GM12878 (cell line): ENCODE results near the gene CTIF. TPM values are rescaled to one million over a fixed set of nuclear protein-coding genes. Genes with fewer than 3 reads are reported as not detected.

Experiments used
- RUNX3 ChIP-seq: IDR thresholded peaks from 2 replicates; pipeline ENCODE4 v1.6.1; 2012; ENCODE audit warnings: low read length, inconsistent platforms
- SREBF1 ChIP-seq: IDR thresholded peaks from 2 replicates; pipeline ENCODE4 v1.6.1; 2012; ENCODE audit warnings: mild to moderate bottlenecking, low read length
- TAF1 ChIP-seq: IDR thresholded peaks from 2 replicates; pipeline ENCODE4 v1.6.1; 2011; ENCODE audit warnings: mild to moderate bottlenecking, low read depth, low read length, borderline replicate concordance
- polyA plus RNA-seq, 11 experiments: library from polyadenylated mRNA; depleted of rRNA in 4 of 11; unstranded in 6 of 11; stranded (reverse) in 5 of 11; fragments of >200 nt; fragmentation: Nextera tagmentation in 4 of 11; fragmentation: Illumina TruSeq in 1 of 11; extraction: Ambion mirVana in 4 of 11; extraction: Trizol in 1 of 11; gene quantifications; 1 replicate in 1 of 11; 2 replicates in 10 of 11; pipeline versions ENCODE4 v1.2.1 to v1.2.3, GENCODE V29; 2011 to 2016; ENCODE audit warnings: inconsistent platforms in 2 of 11, missing spikeins in 2 of 11, low read depth in 1 of 11
- total RNA-seq, 4 experiments: library from RNA; depleted of rRNA in 3 of 4; stranded (reverse); fragments of >200 nt in 3 of 4; fragmentation: Illumina TruSeq in 1 of 4; extraction: Trizol in 1 of 4; gene quantifications; 2 replicates each; pipeline versions ENCODE4 v1.2.1 to v1.2.3, GENCODE V29; 2013 to 2021
- TF ChIP-seq, protein P1 (sequence below): fragments of 450-650 bp; IDR thresholded peaks from 2 replicates; pipeline ENCODE4 v1.6.1; 2016; ENCODE audit warnings: mild to moderate bottlenecking, moderate library complexity, borderline replicate concordance
- TF ChIP-seq, protein P2 (sequence below): IDR thresholded peaks from 2 replicates; pipeline ENCODE4 v1.6.1; 2012; ENCODE audit warnings: improper control_type of control experiment, low read depth, low read length; ENCODE audit not compliant: insufficient replicate concordance
- TF ChIP-seq, protein P3 (sequence below): fragments of 450-650 bp; IDR thresholded peaks from 2 replicates; pipeline ENCODE4 v1.6.1; 2017; ENCODE audit warnings: borderline replicate concordance

The CTIF gene
- total and polyA plus RNA-seq, 10 of the 15 experiments (the other 5 are each of a cell fraction or from before 2014, with no cell fraction given) = 0.06 to 11.6 (median 2.5) TPM

DNA sequence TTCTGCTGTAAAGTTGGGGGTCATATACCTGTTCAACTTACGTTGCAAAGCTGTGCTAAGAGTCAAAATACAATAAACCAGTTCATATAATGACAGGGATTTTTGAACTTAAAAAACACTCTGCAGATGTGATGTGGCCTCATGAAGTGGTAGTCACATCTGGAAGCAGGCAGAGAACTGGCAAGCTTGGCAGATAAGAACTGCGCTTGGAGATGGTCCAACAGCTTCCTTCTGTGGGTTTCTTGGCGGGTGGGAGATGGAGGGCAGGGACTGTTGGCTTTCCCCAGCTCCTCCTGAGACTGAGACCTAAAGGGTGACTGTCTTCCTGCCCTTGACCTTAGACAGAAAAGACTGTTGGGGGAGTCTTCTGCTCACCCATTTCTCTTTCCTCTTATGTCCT lies 140.4 kb downstream of the CTIF start (continued):
- TF ChIP-seq, protein P1, sequence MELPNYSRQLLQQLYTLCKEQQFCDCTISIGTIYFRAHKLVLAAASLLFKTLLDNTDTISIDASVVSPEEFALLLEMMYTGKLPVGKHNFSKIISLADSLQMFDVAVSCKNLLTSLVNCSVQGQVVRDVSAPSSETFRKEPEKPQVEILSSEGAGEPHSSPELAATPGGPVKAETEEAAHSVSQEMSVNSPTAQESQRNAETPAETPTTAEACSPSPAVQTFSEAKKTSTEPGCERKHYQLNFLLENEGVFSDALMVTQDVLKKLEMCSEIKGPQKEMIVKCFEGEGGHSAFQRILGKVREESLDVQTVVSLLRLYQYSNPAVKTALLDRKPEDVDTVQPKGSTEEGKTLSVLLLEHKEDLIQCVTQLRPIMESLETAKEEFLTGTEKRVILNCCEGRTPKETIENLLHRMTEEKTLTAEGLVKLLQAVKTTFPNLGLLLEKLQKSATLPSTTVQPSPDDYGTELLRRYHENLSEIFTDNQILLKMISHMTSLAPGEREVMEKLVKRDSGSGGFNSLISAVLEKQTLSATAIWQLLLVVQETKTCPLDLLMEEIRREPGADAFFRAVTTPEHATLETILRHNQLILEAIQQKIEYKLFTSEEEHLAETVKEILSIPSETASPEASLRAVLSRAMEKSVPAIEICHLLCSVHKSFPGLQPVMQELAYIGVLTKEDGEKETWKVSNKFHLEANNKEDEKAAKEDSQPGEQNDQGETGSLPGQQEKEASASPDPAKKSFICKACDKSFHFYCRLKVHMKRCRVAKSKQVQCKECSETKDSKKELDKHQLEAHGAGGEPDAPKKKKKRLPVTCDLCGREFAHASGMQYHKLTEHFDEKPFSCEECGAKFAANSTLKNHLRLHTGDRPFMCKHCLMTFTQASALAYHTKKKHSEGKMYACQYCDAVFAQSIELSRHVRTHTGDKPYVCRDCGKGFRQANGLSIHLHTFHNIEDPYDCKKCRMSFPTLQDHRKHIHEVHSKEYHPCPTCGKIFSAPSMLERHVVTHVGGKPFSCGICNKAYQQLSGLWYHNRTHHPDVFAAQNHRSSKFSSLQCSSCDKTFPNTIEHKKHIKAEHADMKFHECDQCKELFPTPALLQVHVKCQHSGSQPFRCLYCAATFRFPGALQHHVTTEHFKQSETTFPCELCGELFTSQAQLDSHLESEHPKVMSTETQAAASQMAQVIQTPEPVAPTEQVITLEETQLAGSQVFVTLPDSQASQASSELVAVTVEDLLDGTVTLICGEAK = no peak
- TF ChIP-seq SREBF1 = no peak
- TF ChIP-seq, protein P2, sequence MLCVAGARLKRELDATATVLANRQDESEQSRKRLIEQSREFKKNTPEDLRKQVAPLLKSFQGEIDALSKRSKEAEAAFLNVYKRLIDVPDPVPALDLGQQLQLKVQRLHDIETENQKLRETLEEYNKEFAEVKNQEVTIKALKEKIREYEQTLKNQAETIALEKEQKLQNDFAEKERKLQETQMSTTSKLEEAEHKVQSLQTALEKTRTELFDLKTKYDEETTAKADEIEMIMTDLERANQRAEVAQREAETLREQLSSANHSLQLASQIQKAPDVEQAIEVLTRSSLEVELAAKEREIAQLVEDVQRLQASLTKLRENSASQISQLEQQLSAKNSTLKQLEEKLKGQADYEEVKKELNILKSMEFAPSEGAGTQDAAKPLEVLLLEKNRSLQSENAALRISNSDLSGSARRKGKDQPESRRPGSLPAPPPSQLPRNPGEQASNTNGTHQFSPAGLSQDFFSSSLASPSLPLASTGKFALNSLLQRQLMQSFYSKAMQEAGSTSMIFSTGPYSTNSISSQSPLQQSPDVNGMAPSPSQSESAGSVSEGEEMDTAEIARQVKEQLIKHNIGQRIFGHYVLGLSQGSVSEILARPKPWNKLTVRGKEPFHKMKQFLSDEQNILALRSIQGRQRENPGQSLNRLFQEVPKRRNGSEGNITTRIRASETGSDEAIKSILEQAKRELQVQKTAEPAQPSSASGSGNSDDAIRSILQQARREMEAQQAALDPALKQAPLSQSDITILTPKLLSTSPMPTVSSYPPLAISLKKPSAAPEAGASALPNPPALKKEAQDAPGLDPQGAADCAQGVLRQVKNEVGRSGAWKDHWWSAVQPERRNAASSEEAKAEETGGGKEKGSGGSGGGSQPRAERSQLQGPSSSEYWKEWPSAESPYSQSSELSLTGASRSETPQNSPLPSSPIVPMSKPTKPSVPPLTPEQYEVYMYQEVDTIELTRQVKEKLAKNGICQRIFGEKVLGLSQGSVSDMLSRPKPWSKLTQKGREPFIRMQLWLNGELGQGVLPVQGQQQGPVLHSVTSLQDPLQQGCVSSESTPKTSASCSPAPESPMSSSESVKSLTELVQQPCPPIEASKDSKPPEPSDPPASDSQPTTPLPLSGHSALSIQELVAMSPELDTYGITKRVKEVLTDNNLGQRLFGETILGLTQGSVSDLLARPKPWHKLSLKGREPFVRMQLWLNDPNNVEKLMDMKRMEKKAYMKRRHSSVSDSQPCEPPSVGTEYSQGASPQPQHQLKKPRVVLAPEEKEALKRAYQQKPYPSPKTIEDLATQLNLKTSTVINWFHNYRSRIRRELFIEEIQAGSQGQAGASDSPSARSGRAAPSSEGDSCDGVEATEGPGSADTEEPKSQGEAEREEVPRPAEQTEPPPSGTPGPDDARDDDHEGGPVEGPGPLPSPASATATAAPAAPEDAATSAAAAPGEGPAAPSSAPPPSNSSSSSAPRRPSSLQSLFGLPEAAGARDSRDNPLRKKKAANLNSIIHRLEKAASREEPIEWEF = no peak
- no peak for TF ChIP-seq RUNX3
- TF ChIP-seq, protein P3, sequence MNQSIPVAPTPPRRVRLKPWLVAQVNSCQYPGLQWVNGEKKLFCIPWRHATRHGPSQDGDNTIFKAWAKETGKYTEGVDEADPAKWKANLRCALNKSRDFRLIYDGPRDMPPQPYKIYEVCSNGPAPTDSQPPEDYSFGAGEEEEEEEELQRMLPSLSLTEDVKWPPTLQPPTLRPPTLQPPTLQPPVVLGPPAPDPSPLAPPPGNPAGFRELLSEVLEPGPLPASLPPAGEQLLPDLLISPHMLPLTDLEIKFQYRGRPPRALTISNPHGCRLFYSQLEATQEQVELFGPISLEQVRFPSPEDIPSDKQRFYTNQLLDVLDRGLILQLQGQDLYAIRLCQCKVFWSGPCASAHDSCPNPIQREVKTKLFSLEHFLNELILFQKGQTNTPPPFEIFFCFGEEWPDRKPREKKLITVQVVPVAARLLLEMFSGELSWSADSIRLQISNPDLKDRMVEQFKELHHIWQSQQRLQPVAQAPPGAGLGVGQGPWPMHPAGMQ = no peak
- TF ChIP-seq TAF1 = no peak
